Measurements from ENCODE around the gene GFRA1. TPM values are rescaled to one million over a fixed set of nuclear protein-coding genes. Genes with fewer than 3 reads are reported as not detected.

Gene GFRA1
- polyA plus RNA-seq, 1 of the 3 experiments (the other 2 are of a cell fraction) = 1.6 TPM

DNA sequence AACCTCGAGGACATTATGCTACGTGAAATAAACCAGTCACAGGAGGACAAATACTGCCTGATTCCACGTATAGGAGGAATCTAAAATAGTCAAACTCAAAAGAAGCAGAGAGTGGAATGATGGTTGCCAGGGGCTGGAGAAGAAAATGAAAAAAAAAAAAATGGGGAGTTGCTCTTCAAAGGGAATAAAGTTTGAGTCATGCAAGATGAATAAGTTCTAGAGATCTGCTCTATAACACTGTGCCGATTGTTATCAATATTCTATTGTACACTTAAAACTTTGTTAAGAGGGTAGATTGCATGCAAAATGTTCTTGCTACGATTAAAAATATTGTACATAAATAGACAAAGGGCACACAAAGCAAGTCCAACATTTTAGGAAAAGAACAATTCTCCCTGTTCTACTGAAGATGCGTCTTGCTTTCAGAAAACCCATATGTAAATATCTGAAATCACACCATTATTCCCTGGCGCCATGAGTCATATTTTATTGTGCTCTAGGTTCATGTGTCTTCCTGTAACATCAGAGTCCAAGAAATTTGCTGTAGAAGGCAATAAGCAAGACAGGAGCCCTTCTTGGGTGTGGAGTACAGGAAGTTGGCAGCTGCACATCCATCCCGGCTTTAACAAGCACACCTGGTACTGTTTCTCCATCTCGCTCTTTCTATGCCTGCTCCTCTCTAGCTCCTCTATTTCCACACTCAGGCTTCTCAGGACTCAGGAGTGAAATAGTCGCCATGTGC is 145.9 kb downstream of the GFRA1 start:
- Histone ChIP-seq H3K79me2 (ENCODE audit: insufficient read depth) (no peaks in the 10 kb centered on the region), H3K4me1 (ENCODE audit: control insufficient read depth in 1 of 2, insufficient read depth in 2 of 2, low read depth in 1 of 2, low read length in 1 of 2) (no peaks in the 10 kb centered on the region), H3K27me3 (ENCODE audit: insufficient read depth) (no peaks in the 10 kb centered on the region), H3K9ac (no peak overlapping the region), H3K4me3 (ENCODE audit: low read depth in 2 of 2, low read length in 1 of 2) (no peak overlapping the region), H3K36me3 (replicated peaks in 1 of 2; ENCODE audit: control insufficient read depth in 1 of 2, insufficient read depth in 2 of 2, low read length in 1 of 2) (no peaks in the 10 kb centered on the region), H3K9me3 (no peaks in the 10 kb centered on the region), H4K20me1 (ENCODE audit: insufficient read depth) (no peaks in the 10 kb centered on the region), H3K4me2 (no peak overlapping the region), H3K9me2 (no peaks in the 10 kb centered on the region), H2AFZ (ENCODE audit: low read depth) (no peak overlapping the region), H3K27ac (ENCODE audit: low read depth in 2 of 2, low read length in 1 of 2) (no peak overlapping the region), H3F3A (replicated peaks; ENCODE audit: insufficient read depth) (no peaks in the 10 kb centered on the region)
- TF ChIP-seq TAF1 (IDR thresholded peaks at IDR 0.05; ENCODE audit: borderline replicate concordance, low read depth, low read length) (no peak), NFIC (IDR thresholded peaks at IDR 0.05; ENCODE audit: borderline replicate concordance) (no peak), GABPA (IDR thresholded peaks at IDR 0.05; ENCODE audit: low read depth) (no peak), EZH2phosphoT487 (IDR thresholded peaks at IDR 0.05; ENCODE audit: borderline replicate concordance, low read depth) (no peak), NRF1 (IDR thresholded peaks at IDR 0.05; ENCODE audit: low read depth, low read length) (no peak), RCOR1 (IDR thresholded peaks at IDR 0.05; ENCODE audit: low read length) (no peak), SMC3 (IDR thresholded peaks at IDR 0.05; ENCODE audit: low read depth, low read length) (no peak), MXI1 (IDR thresholded peaks at IDR 0.05; ENCODE audit: low read depth, low read length) (no peak), CHD2 (IDR thresholded peaks at IDR 0.05; ENCODE audit: low read length, partially characterized antibody) (no peak), GATA2 (CRISPR knock-in tag; IDR thresholded peaks at IDR 0.05) (no peak), YY1 (IDR thresholded peaks at IDR 0.05; ENCODE audit: low read depth) (no peak), RFX5 (IDR thresholded peaks at IDR 0.05; ENCODE audit: low read length) (no peak), PBX3 (IDR thresholded peaks at IDR 0.05) (no peak), TCF12 (IDR thresholded peaks at IDR 0.05) (no peak), RAD21 (IDR thresholded peaks at IDR 0.05; ENCODE audit: low read length) (no peak), ZBTB33 (IDR thresholded peaks at IDR 0.05; ENCODE audit: borderline replicate concordance, low read depth) (no peak)
- TF ChIP-seq, protein P1, sequence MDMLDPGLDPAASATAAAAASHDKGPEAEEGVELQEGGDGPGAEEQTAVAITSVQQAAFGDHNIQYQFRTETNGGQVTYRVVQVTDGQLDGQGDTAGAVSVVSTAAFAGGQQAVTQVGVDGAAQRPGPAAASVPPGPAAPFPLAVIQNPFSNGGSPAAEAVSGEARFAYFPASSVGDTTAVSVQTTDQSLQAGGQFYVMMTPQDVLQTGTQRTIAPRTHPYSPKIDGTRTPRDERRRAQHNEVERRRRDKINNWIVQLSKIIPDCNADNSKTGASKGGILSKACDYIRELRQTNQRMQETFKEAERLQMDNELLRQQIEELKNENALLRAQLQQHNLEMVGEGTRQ (IDR thresholded peaks at IDR 0.05; ENCODE audit: borderline replicate concordance, low read depth, low read length) = no peak
- TF ChIP-seq, protein P2, sequence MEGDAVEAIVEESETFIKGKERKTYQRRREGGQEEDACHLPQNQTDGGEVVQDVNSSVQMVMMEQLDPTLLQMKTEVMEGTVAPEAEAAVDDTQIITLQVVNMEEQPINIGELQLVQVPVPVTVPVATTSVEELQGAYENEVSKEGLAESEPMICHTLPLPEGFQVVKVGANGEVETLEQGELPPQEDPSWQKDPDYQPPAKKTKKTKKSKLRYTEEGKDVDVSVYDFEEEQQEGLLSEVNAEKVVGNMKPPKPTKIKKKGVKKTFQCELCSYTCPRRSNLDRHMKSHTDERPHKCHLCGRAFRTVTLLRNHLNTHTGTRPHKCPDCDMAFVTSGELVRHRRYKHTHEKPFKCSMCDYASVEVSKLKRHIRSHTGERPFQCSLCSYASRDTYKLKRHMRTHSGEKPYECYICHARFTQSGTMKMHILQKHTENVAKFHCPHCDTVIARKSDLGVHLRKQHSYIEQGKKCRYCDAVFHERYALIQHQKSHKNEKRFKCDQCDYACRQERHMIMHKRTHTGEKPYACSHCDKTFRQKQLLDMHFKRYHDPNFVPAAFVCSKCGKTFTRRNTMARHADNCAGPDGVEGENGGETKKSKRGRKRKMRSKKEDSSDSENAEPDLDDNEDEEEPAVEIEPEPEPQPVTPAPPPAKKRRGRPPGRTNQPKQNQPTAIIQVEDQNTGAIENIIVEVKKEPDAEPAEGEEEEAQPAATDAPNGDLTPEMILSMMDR (IDR thresholded peaks at IDR 0.05) = no peak
- WGBS (ENCODE audit: low lambda C conversion rate) = 54% methylated on average over 10 of the region's 10 CpGs
- ChIA-PET CTCF (no interaction called here), POLR2A (no interaction called here)
- DNase-seq = no peak

Data from SK-N-SH (cell line).